Upper lobe of right lung (tissue), 1 donor: ENCODE measurements around the gene HS6ST2. TPM values are rescaled to one million over a fixed set of nuclear protein-coding genes. Genes with fewer than 3 reads are reported as not detected.

Experiments
- ATAC-seq: fragments of 200-7000 bp; cut with Tn5 transposase; one replicate; pipeline ENCODE4 v1.9.1; 2020; ENCODE audit warnings: mild to moderate bottlenecking, moderate library complexity
- DNase-seq: peaks from one replicate; pipeline ENCODE4 v3.0.0-alpha.2; 2020
- H3K27ac ChIP-seq: fragments of 200-600 bp; one replicate; pipeline ENCODE4 v1.8.0; 2022
- H3K27me3 ChIP-seq: fragments of 200-600 bp; one replicate; pipeline ENCODE4 v1.8.0; 2022; ENCODE audit warnings: mild to moderate bottlenecking
- H3K36me3 ChIP-seq: fragments of 200-600 bp; one replicate; pipeline ENCODE4 v1.8.0; 2022
- H3K4me1 ChIP-seq: fragments of 200-600 bp; one replicate; pipeline ENCODE4 v1.8.0; 2022
- H3K4me3 ChIP-seq: fragments of 200-600 bp; one replicate; pipeline ENCODE4 v1.8.0; 2022; ENCODE audit warnings: mild to moderate bottlenecking
- H3K9me3 ChIP-seq: fragments of 200-600 bp; one replicate; pipeline ENCODE4 v1.8.0; 2022
- intact Hi-C: fragments of 100-400 bp; cut with DNase I; formaldehyde crosslinking; loops from one replicate; pipeline ENCODE4 v1.11.0; 2022
- total RNA-seq: library from RNA; stranded (reverse); fragmentation: NEBNext Ultra II Directional; extraction: Animal tissue kit (Norgen Biotek cat#: 25700); gene quantifications from one replicate; pipeline ENCODE4 v1.2.1, GENCODE V29; 2021
- TF ChIP-seq, protein P1 (sequence below): fragments of 200-600 bp; IDR thresholded peaks from one replicate; pipeline ENCODE4 v1.8.0; 2022; ENCODE audit warnings: antibody characterized with exemption
- donor health status: DM: no; HTN: yes; CAD: no; lungs with severe emphysema.

The HS6ST2 gene
- total RNA-seq, 1 donor from 2014 or later = 0.87 TPM

DNA sequence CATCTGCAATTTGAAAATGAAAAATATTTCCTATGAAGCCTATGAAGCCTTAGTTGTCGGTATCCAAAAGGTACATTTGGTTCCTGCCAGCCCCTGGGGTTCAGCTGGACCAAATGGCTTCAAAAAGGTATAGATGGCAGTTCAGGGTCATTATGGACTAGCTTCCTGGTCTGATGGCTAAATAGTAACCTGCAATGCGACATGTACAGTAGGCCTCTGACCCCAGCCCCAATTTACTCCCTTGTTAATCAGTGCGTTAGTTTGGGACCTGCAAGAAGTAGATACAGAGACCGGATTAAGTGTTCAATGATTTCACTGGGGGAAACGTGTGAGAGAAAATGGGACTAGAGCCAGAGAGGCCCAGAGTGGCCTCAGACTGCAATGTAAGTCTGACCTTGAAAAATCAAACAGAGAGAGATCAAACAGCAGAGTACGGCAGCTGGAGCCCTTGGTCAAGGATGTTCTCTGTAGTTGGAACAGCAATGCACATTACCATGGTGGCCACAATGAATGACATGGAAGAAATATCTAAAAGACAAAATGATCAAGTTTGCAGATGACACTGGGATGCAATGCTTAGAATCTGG is 354.6 kb downstream of the HS6ST2 start:
- ATAC-seq = no peak
- Histone ChIP-seq H3K4me1 (no peaks in the 10 kb centered on the region), H3K27me3 (no peaks in the 10 kb centered on the region), H3K36me3 (no peaks in the 10 kb centered on the region), H3K4me3 (no peak overlapping the region), H3K27ac (no peak overlapping the region), H3K9me3 (no peaks in the 10 kb centered on the region)
- TF ChIP-seq, protein P1, sequence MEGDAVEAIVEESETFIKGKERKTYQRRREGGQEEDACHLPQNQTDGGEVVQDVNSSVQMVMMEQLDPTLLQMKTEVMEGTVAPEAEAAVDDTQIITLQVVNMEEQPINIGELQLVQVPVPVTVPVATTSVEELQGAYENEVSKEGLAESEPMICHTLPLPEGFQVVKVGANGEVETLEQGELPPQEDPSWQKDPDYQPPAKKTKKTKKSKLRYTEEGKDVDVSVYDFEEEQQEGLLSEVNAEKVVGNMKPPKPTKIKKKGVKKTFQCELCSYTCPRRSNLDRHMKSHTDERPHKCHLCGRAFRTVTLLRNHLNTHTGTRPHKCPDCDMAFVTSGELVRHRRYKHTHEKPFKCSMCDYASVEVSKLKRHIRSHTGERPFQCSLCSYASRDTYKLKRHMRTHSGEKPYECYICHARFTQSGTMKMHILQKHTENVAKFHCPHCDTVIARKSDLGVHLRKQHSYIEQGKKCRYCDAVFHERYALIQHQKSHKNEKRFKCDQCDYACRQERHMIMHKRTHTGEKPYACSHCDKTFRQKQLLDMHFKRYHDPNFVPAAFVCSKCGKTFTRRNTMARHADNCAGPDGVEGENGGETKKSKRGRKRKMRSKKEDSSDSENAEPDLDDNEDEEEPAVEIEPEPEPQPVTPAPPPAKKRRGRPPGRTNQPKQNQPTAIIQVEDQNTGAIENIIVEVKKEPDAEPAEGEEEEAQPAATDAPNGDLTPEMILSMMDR = no peak
- DNase-seq = no peak
- intact Hi-C loops = no loop called here

DNA sequence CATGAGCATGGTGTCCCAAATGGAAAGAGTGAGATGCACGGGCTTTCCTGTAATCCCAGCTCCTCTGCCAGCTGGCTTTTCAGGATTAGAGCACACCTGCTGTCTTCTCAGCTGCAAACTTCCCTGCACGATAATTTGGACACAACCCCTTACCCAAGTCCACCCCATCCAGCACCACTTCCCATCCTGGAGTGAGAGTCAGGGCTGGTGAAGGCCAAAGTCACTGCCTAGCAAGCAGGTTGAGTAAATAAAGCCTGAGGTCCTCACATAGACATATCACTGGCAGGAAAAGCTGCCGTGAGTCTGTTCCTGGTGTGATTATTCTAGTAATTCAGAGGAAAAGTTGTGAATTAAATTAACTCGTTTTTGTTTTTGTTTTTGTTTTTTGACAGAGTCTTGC is 355.7 kb downstream of the HS6ST2 start:
- Histone ChIP-seq H3K27ac (no peak overlapping the region), H3K4me1 (no peaks in the 10 kb centered on the region), H3K4me3 (no peak overlapping the region), H3K36me3 (no peaks in the 10 kb centered on the region), H3K9me3 (no peaks in the 10 kb centered on the region), H3K27me3 (no peaks in the 10 kb centered on the region)
- no peak for ATAC-seq
- intact Hi-C loops = no loop called here
- no peak for DNase-seq
- TF ChIP-seq, protein P1 = no peak

DNA sequence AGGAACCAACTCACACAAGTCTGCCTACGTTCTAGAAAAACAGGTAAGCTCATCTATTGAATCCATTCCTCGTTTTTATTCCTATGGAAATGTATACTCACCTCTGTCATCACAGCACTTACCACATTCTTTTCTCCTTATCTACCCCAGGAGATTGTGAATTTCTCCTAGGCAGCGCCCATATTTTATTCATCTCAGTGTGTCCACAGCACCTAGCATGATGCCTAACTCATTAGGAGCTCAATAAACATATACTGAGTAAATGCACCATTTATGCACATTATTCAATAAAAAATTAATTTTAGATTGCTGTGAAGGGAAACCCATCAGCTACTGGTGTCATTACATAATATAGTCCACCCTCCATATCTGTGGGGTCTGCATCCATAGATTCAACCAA is 363.4 kb downstream of the HS6ST2 start:
- ATAC-seq = no peak
- H3K27me3 ChIP-seq = no peaks in the 10 kb centered on the region
- TF ChIP-seq, protein P1 = no peak

GRCh38 chrX:132594129-132594528 is 364.3 kb downstream of the HS6ST2 start:
- Histone ChIP-seq H3K27me3 (no peaks in the 10 kb centered on the region), H3K4me3 (no peak overlapping the region), H3K27ac (no peak overlapping the region), H3K36me3 (no peaks in the 10 kb centered on the region), H3K4me1 (no peaks in the 10 kb centered on the region), H3K9me3 (no peaks in the 10 kb centered on the region)
- no peak for DNase-seq
- ATAC-seq = no peak
- intact Hi-C loops = no loop called here
- TF ChIP-seq, protein P1 = no peak

More for the DNA sequence above, 363.4 kb downstream of the HS6ST2 start:
- Histone ChIP-seq H3K27ac (no peak overlapping the region), H3K4me1 (no peaks in the 10 kb centered on the region), H3K36me3 (no peaks in the 10 kb centered on the region), H3K9me3 (no peaks in the 10 kb centered on the region), H3K4me3 (no peak overlapping the region)
- no peak for DNase-seq
- intact Hi-C loops = no loop called here

- TF ChIP-seq, protein P1 = peak; percentile 34
- H3K27ac ChIP-seq = no peak overlapping the region
- DNase-seq = no peak
- no peaks in the 10 kb centered on the region for H3K9me3 ChIP-seq
- no peaks in the 10 kb centered on the region for H3K36me3 ChIP-seq
- H3K27me3 ChIP-seq = no peaks in the 10 kb centered on the region
- H3K4me1 ChIP-seq = no peaks in the 10 kb centered on the region
- intact Hi-C loops = no loop called here
- H3K4me3 ChIP-seq = no peak overlapping the region
- ATAC-seq = no peak
Observed at GRCh38 chrX:132592880-132593279, 365.5 kb downstream of the HS6ST2 start.
